HG03432 (cell line): Measurements from ENCODE around the gene C22orf31.
"Not testable (repeated sequence)": the region's sequence is repeated elsewhere in the genome, so short reads cannot be mapped to it uniquely, and the experiment has no call there.

Source experiments
- ATAC-seq: cut with Tn5 transposase; IDR thresholded peaks from one replicate; pipeline ENCODE4 v1.9.1; 2021; ENCODE audit warnings: mild to moderate bottlenecking, moderate library complexity; ENCODE audit not compliant: unreplicated experiment

Gene C22orf31

GRCh38 chr22:29061773-29062172 lies at the start of gene C22orf31:
C22orf31 (minus strand) TSS chr22:29061831; CDS start chr22:29061792, 39 bp downstream.
- no peak for ATAC-seq

GRCh38 chr22:29110946-29111345 lies 49.3 kb upstream of the C22orf31 start:
- ATAC-seq, result no peak

- ATAC-seq, result no peak
Observed at GRCh38 chr22:29109822-29110221, 48.2 kb upstream of the C22orf31 start.

GRCh38 chr22:29108137-29108536 lies 46.5 kb upstream of the C22orf31 start:
- no peak for ATAC-seq

- ATAC-seq, result no peak
Observed at GRCh38 chr22:29106839-29107238, 45.2 kb upstream of the C22orf31 start.

GRCh38 chr22:29105468-29105867 lies 43.8 kb upstream of the C22orf31 start:
- no peak for ATAC-seq

- no peak for ATAC-seq
Observed at GRCh38 chr22:29103121-29103520, 41.5 kb upstream of the C22orf31 start.

GRCh38 chr22:29102300-29102699 lies 40.7 kb upstream of the C22orf31 start:
- no peak for ATAC-seq

- no peak for ATAC-seq
Observed at GRCh38 chr22:29098296-29098695, 36.7 kb upstream of the C22orf31 start.

GRCh38 chr22:29096736-29097669 lies 35.4 kb upstream of the C22orf31 start:
- ATAC-seq, result no peak

GRCh38 chr22:29095459-29095858 lies 33.8 kb upstream of the C22orf31 start:
- ATAC-seq, result no peak

- ATAC-seq, result no peak
Observed at GRCh38 chr22:29093501-29094300, 32.1 kb upstream of the C22orf31 start.

GRCh38 chr22:29093030-29093429 lies 31.4 kb upstream of the C22orf31 start:
- no peak for ATAC-seq

- ATAC-seq, result no peak
Observed at GRCh38 chr22:29092243-29092642, 30.6 kb upstream of the C22orf31 start.

- no peak for ATAC-seq
Observed at GRCh38 chr22:29090039-29090438, 28.4 kb upstream of the C22orf31 start.

- no peak for ATAC-seq
Observed at GRCh38 chr22:29089507-29089906, 27.9 kb upstream of the C22orf31 start.

- no peak for ATAC-seq
Observed at GRCh38 chr22:29088809-29089208, 27.2 kb upstream of the C22orf31 start.

GRCh38 chr22:29087012-29087411 lies 25.4 kb upstream of the C22orf31 start:
- no peak for ATAC-seq

- no peak for ATAC-seq
Observed at GRCh38 chr22:29083933-29084591, 22.4 kb upstream of the C22orf31 start.

GRCh38 chr22:29083576-29083932 lies 21.9 kb upstream of the C22orf31 start:
- ATAC-seq, result not testable (repeated sequence)

GRCh38 chr22:29082826-29083545 lies 21.4 kb upstream of the C22orf31 start:
- ATAC-seq, result no peak
